Renal pelvis (tissue), 12 donors: ENCODE data around the gene SMIM11. TPM values are rescaled to one million over a fixed set of nuclear protein-coding genes. Genes with fewer than 3 reads are reported as not detected.
A peak's percentile ranks its signal among the peaks of the same experiment; 100 is the strongest.
"Not testable (repeated sequence)": the region's sequence is repeated elsewhere in the genome, so short reads cannot be mapped to it uniquely, and the experiment has no call there.

Experiments used
- DNase-seq: peaks from one replicate; pipeline ENCODE4 v3.0.0-alpha.2; 2013
- long read RNA-seq, 16 experiments: transcript quantifications; one replicate each; lab custom pipeline, GENCODE V29; 2026
- polyA plus RNA-seq, 3 donors: library from polyadenylated mRNA; unstranded; fragments of 120-200 nt; gene quantifications; one replicate each; pipeline ENCODE4 v1.2.1, GENCODE V29; 2013; ENCODE audit not compliant: insufficient read length in 3 of 3

Gene SMIM11, protein sequence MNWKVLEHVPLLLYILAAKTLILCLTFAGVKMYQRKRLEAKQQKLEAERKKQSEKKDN
- 1 to 10 TPM; 2.5 to 9.2 (median 4.6) TPM for polyA plus RNA-seq
- long read RNA-seq, donor 1, partial matches to known transcripts = 9 of 13 reads
- long read RNA-seq, donor 1, other reads (novel, unspliced or antisense) = 0 of 13 reads
- long read RNA-seq, donor 2, partial matches to known transcripts = 0 of 5 reads
- long read RNA-seq, donor 2, other reads (novel, unspliced or antisense) = 0 of 5 reads
- long read RNA-seq, donor 3, partial matches to known transcripts = 15 of 20 reads
- long read RNA-seq, donor 3, other reads (novel, unspliced or antisense) = 0 of 20 reads
- long read RNA-seq, donor 4, transcript SMIM11A-201 (4 exons, 850 nt) = major isoform, 7 of 28 reads
- long read RNA-seq, donor 4, partial matches to known transcripts = 21 of 28 reads
- long read RNA-seq, donor 4, other reads (novel, unspliced or antisense) = 0 of 28 reads
- long read RNA-seq, donor 5, partial matches to known transcripts = 0 of 2 reads
- long read RNA-seq, donor 5, other reads (novel, unspliced or antisense) = 0 of 2 reads
- long read RNA-seq, donor 6, transcript SMIM11A-201 (4 exons, 850 nt) = major isoform, 6 of 29 reads
- long read RNA-seq, donor 6, partial matches to known transcripts = 23 of 29 reads
- long read RNA-seq, donor 6, other reads (novel, unspliced or antisense) = 0 of 29 reads
- long read RNA-seq, donor 7, transcript SMIM11A-201 (4 exons, 850 nt) = major isoform, 10 of 14 reads
- long read RNA-seq, donor 7, partial matches to known transcripts = 0 of 14 reads
- long read RNA-seq, donor 7, other reads (novel, unspliced or antisense) = 0 of 14 reads
- long read RNA-seq, donor 8, transcript SMIM11A-201 (4 exons, 850 nt) = major isoform, 7 of 13 reads
- long read RNA-seq, donor 8, partial matches to known transcripts = 5 of 13 reads
- long read RNA-seq, donor 8, other reads (novel, unspliced or antisense) = 0 of 13 reads
- long read RNA-seq, donor 9, transcript SMIM11A-205 (5 exons, 1,220 nt) = major isoform, 5 of 21 reads
- long read RNA-seq, donor 9, partial matches to known transcripts = 12 of 21 reads
- long read RNA-seq, donor 9, other reads (novel, unspliced or antisense) = 0 of 21 reads
- long read RNA-seq, donor 10, transcript SMIM11A-201 (4 exons, 850 nt) = major isoform, 5 of 12 reads
- long read RNA-seq, donor 10, partial matches to known transcripts = 7 of 12 reads
- long read RNA-seq, donor 10, other reads (novel, unspliced or antisense) = 0 of 12 reads
- long read RNA-seq, donor 11, transcript SMIM11A-201 (4 exons, 850 nt) = major isoform, 5 of 8 reads
- long read RNA-seq, donor 11, partial matches to known transcripts = 0 of 8 reads
- long read RNA-seq, donor 11, other reads (novel, unspliced or antisense) = 0 of 8 reads
- long read RNA-seq, donor 12, transcript SMIM11A-201 (4 exons, 850 nt) = major isoform, 7 of 22 reads
- long read RNA-seq, donor 12, partial matches to known transcripts = 10 of 22 reads
- long read RNA-seq, donor 12, other reads (novel, unspliced or antisense) = 0 of 22 reads
- long read RNA-seq, donor 13, partial matches to known transcripts = 0 of 4 reads
- long read RNA-seq, donor 13, other reads (novel, unspliced or antisense) = 0 of 4 reads
- long read RNA-seq, donor 14, transcript SMIM11A-201 (4 exons, 850 nt) = major isoform, 11 of 32 reads
- long read RNA-seq, donor 14, partial matches to known transcripts = 17 of 32 reads
- long read RNA-seq, donor 14, other reads (novel, unspliced or antisense) = 0 of 32 reads
- long read RNA-seq, donor 15, transcript SMIM11A-201 (4 exons, 850 nt) = major isoform, 10 of 43 reads
- long read RNA-seq, donor 15, partial matches to known transcripts = 31 of 43 reads
- long read RNA-seq, donor 15, other reads (novel, unspliced or antisense) = 0 of 43 reads
- long read RNA-seq, donor 16, transcript SMIM11A-201 (4 exons, 850 nt) = major isoform, 5 of 14 reads
- long read RNA-seq, donor 16, partial matches to known transcripts = 7 of 14 reads
- long read RNA-seq, donor 16, other reads (novel, unspliced or antisense) = 0 of 14 reads

- DNase-seq = not testable (repeated sequence)
Observed at GRCh38 chr21:34374940-34375618, at the start of gene SMIM11. Gene SMIM11, plus strand, starts transcription at chr21:34375507. Its CDS starts 3,998 bp downstream, at chr21:34379505.

DNA sequence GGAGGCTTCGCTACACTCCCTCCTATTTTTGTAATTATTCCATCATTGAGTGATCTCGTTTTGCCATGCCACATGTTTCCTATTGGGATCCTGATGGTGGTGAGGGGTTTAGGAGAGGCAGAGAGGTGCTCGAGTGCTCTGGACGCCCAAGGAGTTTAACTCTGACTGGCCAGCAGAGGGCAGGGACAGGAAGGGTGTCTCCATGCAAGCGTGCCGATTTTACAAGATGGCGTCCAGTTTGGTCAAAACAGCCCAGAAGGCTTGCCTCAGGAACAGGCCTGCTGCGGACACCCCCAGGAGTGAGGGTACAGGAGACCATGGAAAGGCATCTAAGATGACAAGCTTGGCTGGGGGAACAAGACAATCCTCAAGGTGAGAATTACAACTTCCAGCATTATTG lies 45.3 kb upstream of the SMIM11 start:
- no peak for DNase-seq

GRCh38 chr21:34331726-34332125 lies 43.6 kb upstream of the SMIM11 start:
- no peak for DNase-seq

GRCh38 chr21:34332347-34332746 lies 43.0 kb upstream of the SMIM11 start:
- DNase-seq = no peak

- DNase-seq = no peak
Observed at GRCh38 chr21:34333121-34333739, 42.1 kb upstream of the SMIM11 start.

- no peak for DNase-seq
Observed at GRCh38 chr21:34335316-34335715, 40.0 kb upstream of the SMIM11 start.

DNA sequence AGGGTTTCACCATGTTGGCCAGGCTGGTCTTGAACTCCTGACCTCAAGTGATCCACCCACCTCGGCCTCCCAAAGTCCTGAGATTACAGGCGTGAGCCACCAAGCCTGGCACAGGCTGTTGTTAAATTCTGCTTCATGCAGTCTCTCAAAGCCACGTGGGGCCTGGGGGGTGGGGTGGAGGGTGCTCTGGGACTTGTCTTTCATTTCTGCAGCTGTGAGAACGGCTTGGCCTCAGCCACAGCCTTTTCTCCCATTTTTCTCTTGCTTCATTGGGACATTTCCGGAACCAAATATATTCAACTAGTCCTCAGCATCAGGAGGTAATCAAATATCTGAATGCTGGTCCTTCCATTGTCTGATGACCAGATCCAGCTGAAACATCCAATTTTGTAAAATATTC lies 39.1 kb upstream of the SMIM11 start:
- no peak for DNase-seq

DNA sequence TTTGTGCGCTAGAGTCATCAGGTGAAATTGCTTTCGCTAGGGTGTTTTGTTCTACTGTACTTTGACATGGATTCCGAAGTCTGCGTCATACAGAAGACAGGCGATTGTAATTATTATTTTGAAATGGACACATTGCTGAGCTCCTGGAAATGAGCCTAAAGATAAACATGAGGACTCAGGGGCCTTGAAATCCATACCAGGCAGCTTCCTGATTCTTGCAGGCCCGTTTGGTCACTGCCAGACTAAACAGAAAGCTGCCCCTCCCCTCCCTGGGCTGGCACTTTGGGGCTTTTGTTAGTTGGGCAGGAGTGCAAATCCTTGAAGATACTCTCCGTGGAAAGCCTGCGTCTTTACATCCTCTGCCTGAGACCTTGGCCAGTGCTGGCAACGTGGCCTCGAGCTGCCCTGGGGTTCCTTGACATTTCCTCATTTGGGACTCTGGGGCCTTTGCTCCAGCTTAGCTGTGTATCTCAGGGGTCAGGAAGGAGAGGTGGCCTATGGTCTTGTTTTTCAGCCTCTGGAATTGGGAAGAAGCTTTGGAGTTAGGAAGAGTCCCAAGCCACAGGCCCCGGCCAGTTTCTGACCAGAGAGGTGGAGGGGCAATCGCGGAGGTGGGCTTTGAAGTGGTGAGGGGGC lies 38.4 kb upstream of the SMIM11 start:
- no peak for DNase-seq

- no peak for DNase-seq
Observed at GRCh38 chr21:34337741-34338140, 37.6 kb upstream of the SMIM11 start.

- no peak for DNase-seq
Observed at GRCh38 chr21:34338226-34338625, 37.1 kb upstream of the SMIM11 start.

- no peak for DNase-seq
Observed at GRCh38 chr21:34340061-34340460, 35.2 kb upstream of the SMIM11 start.

- no peak for DNase-seq
Observed at GRCh38 chr21:34342476-34342875, 32.8 kb upstream of the SMIM11 start.

DNA sequence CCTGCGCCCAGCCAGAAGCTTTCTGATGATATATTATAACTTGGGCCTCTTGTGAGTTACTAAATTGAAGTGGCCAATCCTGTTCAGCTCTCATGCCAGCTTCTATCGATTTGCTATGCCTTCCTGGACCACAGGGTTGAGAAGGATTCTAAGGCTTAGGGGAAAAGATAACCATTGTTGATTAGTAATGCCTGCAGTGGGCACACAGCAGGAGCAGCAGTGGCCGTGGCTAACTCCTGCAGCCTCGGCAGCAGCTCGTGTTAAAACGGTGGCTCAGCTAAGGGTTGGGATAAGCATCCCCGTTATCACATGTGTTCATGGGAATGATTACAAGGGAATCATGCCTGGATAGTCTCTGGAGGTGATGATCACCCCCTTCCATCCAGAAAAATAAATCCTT lies 32.0 kb upstream of the SMIM11 start:
- no peak for DNase-seq

DNA sequence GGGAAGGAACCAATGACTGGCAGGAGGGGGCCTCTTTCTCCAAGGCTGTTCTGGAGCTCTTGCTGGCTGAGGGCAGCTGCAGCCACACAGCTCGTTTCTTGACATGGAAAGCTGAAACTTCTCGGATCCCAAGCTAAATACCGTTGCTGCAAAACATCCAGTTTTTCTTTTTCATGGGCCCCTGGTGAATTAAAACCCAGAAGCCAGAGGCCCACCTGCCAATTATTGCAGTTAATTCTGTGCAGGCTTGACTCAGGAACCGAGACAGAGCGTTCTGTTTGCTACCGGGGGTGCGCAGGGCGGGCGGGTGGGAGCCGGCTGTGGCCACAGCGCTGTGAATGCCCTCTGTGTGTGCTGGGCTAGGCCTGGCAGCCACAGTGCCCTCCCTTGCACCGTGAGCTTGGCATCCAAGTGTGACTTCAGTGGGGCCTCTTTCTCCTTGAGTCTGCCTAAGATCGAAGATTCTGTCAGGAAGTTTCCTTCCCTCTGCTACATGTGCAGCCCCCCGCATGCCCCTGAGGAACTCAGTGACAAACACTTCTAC lies 31.4 kb upstream of the SMIM11 start:
- no peak for DNase-seq

DNA sequence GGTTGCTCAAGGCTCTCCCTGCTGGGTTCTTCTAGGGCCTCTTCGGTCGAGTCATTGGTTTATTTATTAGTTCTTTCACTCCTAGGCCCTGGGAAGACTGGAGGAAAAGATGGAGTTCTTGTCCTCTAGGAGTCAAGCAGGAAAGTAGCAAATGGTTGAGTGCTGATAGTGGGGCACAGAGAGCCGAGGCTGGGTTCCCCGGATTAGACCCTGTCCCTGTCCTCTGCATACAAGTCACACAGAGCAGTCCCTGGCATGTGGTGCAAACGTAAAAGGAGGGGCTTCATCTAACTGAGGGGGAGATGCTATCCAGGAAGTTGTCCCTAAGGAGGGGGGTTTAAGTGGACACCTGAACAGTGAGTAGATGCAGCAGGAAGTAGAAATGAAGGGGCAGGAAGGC lies 30.7 kb upstream of the SMIM11 start:
- DNase-seq = no peak

- peak; percentile 21 for DNase-seq
Observed at GRCh38 chr21:34345091-34345871, 30.0 kb upstream of the SMIM11 start.

GRCh38 chr21:34345892-34346291 lies 29.4 kb upstream of the SMIM11 start:
- DNase-seq = no peak
